Stimulated activated CD8-positive, alpha-beta memory T cell treated with anti-CD3 and anti-CD28 coated beads, Interleukin-2, amount 100 ng/mL, for 48 hours (primary cell): Measurements from ENCODE around the gene MAP4K3.
"Not testable (repeated sequence)": the region's sequence is repeated elsewhere in the genome, so short reads cannot be mapped to it uniquely, and the experiment has no call there.

ENCODE experiments used
- DNase-seq, 2 donors: peaks; one replicate each; pipeline ENCODE4 v3.0.0-alpha.2; 2020; ENCODE audit warnings: low read depth in 2 of 2

The MAP4K3 gene

DNA sequence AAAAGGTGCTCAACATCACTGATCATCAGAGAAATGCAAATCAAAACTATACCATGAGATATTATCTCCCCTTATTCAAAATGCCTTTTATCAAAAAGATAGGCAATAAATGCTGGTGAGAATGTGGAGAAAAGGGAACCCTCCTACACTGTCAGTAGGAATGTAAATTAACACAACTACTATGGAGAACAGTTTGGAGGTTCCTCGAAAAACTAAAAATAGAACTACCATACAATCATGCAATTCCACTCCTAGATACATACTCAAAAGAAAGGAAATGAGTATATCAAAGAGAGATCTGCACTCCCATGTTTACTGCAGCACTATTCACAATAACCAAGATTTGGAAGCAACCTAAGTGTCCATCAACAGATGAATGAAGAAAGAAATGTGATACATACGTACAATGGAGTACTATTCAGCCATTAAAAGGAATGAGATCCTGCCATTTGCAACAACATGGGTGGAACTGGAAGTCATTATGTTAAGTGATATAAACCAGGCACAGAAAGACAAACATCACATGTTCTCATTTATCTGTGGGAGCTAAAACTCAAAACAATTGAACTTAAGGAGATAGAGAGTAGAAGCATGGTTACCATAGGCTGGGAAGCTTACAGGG, 63.8 kb downstream of the MAP4K3 start:
- no peak for DNase-seq

DNA sequence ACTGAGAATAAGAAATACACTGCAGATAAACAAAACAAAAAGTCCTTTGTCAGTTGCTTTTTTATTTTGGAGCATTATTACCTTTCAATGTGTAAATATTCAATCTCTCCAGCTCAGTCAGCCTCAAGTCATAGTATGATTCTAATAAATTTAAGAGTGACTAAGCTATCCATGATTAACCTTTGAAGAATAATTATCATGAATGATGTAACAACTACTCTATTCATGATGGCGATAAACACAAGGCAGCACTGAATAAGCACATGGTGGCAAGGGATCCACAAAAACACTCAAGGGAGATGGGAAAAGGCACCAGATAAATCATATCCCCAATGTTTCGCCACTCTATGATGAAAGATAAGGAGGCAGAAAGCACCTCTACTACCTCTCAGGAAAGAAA, 67.0 kb downstream of the MAP4K3 start:
- no peak for DNase-seq

DNA sequence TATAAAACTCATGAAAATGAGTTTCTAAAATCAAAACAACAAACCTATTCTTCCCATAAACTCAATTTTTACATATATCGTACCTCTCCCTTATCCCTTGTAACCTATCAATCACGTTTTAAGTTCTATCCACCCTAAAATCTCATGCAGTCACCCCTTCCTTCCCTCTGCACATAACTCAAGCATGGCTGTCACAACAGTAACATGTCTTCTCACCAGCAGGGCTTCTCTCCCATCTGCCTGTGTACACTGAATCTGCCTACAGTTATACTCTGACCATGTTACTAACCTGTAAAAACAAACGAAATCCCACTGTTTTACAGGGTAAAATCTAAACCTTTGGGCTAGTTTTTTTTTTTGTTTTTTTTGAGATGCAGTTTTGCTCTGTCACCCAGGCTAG, 68.2 kb downstream of the MAP4K3 start:
- no peak for DNase-seq

DNA sequence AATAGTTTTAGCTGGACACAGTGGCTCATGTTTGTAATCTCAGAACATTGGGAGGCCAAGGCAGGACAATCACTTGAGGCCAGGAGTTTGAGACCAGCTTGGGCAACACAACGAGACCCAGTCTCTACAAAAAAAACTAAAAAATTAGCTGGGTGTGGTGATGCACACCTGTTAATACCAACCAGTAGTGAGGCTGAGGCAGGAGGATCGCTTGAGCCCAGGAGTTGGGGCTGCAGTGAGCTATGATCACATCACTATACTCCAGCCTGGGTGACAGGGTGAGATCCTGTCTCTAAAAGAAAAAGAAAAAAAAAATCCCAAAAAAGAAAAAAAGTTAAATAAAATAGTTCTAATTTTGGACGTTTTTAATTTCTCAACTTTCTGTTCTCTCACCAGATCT, 68.7 kb downstream of the MAP4K3 start:
- no peak for DNase-seq

DNA sequence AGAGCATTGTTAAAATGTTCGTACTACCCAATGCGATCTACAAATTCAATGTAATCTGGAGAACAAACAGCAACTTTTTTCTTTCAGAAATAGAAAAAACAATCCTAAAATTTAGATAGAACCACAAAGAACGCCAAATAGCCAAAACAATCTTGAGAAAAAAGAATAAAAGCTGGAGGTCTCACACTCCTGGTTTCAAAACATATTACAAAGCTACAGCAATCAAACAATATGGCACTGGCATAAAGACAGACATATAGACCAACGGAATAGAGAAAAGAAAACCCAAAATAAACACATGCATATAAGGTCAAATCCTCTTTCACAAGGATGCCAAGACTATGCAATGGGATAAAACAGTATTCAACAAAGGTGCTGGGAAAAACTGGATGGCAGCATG, 74.5 kb downstream of the MAP4K3 start:
- no peak for DNase-seq

DNA sequence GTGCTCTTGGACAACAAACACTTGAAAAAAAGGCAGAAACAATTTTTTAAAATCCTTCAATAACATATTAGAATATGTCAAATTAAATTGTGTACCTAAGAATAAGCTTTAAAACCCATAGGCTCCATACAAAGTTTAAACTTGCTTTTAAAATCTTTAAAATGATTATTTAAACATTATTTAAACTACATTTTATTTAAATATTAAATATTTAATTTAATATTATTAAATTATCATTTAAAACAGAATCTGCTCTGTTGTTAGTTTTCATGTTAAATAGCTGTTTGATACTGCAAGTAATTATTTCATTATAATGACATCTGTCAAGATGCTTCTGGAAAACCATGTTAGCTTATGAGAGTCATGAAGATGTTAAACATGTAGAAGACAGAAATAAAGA, 75.6 kb downstream of the MAP4K3 start:
- DNase-seq: no peak

DNA sequence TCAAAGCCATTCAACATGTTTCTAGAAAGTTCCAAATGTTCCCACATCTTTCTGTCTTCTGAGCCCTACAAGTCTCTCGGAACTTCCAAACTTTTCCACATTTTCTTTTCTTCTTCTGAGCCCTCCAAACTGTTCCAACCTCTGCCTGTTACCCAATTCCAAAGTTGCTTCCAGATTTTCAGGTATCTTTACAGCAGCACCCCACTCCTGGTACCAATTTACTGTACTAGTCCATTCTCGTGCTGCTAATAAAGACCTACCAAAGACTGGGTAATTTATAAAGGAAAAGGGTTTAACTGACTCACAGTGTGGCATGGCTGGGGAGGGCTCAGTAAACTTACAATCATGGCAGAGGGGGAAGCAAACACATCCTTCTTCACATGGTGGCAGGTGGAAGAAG, 76.7 kb downstream of the MAP4K3 start:
- DNase-seq: not testable (repeated sequence)

DNA sequence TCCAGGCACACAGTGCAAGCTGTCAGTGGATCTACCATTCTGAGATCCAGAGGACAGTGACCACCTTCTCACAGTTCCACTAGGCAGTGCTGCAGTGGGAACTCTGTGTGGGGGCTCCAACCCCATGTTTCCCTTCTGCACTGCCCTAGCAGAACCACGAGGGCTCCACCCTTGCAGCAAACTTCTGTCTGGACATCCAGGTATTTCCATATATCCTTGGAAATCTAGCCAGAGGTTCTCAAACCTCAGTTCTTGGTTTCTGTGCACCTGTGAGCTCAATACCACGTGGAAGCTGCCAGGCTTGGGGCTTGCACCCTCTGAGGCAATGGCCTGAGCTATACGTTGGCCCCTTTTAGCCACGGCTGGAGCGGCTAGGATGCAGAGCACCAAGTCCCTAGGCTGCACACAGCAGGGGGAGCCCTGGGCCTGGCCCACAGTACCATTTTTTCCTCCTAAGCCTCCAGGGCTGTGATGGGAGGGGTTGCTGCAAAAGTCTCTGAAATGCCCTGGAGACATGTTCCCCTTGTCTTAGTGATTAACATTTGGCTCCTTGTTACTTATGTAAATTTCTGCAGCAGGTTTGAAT, 77.5 kb downstream of the MAP4K3 start:
- DNase-seq: no peak

DNA sequence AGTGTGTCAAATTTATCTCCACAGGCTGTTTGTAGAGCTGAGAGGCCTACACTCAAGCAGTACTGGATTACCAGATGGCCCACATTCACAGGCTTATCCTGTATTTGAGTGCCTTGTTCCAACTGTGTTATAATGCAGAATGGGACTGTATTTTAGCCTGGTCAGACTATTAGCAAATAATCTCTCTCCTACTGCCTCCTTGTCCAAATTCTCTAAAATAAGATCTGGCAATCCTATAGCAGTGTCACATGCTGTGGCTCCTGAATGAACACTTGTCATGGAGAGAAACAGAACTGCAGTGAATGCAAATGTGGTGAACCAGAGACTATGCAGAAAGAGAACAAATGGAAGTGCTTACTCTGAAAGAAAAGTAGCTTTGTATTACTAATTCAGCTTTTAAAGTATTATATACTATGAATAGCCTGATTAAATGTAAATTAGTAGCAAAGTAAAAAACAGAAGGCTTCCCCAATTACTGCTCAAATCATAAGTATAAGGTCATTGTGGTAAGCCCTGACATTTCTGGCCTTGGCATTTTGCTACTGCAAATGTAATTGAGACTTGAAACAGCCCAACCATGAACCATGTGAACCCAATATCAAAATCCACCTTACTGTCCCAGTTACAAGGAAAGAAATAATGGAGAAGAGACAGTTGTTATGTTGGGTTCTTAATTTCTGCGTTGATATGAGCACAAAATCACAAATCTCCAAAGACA, 80.0 kb downstream of the MAP4K3 start:
- DNase-seq: no peak

DNA sequence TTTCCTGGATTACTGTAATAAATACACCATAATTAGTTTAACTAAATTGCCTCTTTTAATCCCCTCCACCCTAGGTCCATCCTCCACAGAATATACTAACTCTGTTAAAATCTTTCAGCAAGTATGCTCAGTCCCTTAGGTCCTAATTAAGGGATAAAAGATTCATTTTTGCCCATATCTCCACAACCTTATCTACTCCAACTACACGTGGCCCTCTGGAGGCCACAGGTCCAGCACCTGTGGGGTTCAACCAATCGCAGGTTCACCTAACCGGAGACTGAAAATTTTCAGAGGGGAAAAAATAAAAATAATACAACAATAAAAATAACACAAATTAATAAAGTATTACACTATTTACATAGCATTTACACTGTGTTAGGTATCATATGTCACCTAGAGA, 86.4 kb downstream of the MAP4K3 start:
- no peak for DNase-seq

DNA sequence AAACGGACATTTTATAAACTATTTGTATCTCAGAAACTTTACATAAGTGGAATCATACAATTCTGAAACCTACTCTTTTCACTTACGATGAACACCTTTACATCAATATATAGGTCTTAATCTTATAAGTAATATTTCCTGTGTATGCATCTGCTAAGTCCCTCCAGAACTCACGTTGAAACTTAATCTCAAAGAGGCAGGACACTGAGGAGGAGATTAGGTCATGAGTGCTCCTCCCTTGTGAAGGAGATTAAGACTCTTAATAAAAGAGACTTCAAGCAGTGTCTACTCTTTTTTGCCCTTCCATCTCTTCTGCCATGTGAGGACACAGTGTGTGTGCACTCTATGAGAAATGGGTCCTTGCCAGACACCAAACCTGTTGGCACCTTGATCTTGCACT, 98.6 kb downstream of the MAP4K3 start:
- no peak for DNase-seq

DNA sequence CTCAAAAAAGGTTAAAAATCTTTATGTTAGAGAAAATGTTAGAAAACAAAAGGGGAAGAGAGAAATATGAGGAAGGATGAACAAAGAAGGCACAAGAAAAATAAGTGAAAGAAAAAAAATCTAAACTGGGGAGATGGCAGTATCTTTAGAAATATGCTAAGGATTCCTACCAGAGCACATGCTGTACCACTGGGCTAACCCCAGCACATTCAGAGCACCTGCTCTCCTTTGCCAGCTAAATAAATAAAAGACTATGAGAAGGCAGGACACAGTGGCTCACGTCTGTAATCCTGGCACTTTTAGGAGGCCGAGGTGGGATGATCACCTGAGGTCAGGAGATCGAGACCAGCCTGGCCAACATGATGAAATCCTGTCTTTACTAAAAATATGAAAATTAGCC, 101.2 kb downstream of the MAP4K3 start:
- DNase-seq: no peak

DNA sequence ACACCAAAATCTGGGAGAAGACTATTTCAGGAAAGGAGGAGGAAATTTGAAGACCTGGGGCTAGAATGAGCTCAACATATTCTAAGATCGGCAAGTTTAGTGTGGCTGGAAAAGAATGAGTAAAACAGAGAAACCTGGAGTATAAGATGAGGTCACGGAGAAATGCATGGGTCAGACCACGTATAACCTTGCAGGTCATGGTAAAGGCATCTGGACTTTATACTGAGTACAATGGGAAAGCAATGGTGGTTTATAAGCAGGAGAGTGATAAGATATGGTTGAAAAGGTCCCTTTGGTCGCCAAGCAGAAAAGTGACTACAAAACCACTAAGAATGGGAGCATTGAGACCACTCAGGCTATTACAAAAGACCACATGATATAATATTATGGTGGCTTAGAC, 102.1 kb downstream of the MAP4K3 start:
- DNase-seq: no peak

DNA sequence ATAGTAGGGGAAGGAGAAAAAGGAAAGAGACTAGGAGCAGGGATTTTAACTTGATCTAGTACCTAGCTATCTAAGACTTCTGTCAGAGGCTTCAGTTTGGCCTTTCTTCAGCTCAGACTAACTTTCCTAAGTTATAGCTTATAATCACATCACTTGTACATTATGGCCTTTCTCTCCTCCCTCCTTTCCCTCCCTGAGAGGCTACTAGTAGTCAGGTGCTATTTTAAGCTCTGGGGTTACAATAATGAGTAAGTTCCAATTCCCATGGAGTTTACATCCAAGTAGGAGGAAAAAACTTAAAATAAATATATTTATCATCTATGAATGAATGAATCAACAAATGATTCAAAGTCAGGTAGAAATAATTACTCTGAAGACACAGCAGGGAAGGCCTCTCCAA, 102.6 kb downstream of the MAP4K3 start:
- no peak for DNase-seq

DNA sequence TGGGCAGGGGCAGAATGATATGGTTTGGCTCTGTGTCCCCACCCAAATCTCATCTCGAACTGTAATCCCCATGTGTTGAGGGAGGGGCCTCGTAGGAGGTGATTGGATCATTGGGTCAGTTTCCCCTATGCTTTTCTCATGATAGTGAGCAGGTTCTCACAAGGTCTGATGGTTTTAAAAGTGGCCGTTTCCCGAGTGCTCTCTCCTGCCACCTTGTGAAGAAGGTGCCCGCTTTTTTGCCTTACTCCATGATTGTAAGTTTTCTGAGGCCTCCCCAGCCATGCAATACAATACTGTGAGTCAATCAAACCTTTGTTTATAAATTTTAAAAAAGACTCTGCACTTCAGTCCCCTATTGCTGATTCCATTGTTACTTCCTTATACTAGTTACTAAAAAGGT, 110.4 kb downstream of the MAP4K3 start:
- DNase-seq: no peak

DNA sequence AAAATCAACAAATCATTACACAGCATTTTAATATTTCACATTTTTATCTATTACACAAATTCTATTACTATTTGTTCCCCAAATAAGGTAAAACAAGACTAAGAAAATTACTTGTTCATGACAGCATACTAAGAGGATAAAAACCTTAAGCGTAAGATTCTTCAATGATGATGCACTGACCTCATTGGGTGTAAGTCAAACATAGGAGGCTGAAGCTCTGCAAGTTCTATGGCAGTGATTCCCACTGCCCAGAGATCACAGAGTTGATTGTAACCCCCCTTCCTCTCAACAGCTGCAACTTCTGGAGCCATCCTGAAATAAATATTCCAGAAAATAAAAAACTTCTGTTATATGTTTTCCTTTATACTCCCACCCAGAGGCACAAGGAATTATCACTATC, 111.1 kb downstream of the MAP4K3 start:
- no peak for DNase-seq

DNA sequence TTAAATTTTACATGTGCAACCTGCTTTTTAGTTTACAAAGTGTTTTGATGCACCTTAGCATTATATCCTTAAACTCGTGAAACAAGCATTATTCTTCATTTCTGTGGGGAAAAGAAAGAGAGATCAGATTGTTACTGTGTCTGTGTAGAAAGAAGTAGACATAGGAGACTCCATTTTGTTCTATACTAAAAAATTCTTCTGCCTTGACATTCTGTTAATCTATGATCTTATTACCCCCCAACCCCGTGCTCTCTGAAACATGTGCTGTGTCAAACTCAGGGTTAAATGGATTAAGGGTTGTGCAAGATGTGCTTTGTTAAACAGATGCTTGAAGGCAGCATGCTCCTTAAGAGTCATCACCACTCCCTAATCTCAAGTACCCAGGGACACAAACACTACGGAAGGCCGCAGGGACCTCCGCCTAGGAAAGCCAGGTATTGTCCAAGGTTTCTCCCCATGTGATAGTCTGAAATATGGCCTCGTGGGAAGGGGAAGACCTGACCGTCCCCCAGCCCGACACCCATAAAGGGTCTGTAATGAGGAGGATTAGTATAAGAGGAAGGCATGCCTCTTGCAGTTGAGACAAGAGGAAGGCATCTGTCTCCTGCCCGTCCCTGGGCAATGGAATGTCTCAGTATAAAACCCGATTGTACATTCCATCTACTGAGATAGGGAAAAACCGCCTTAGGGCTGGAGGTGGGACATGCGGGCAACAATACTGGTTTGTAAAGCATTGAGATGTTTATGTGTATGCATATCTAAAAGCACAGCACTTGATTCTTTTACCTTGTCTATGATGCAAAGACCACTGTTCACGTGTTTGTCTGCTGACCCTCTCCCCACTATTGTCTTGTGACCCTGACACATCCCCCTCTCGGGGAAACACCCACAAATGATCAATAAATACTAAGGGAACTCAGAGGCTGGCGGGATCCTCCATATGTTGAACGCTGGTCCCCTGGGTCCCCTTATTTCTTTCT, 115.7 kb downstream of the MAP4K3 start:
- not testable (repeated sequence) for DNase-seq

DNA sequence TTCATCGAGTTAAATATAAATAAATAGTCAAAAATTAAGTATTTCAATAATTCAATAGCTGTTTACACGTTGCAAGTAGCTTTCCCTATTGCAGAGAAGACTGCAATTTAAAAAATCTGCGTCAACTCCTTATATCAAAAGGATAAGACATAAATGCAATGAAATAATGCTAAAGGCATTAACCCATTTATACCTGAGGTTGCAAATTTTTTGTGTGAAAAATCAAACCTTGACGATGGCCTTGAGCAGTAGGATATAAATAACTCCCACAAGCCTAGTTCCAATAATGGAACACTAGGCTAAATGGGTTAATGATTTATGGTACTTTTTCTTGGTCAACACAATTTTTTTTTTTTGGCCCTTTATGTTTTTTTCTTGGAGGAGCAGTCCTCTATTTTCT, 116.9 kb downstream of the MAP4K3 start:
- no peak for DNase-seq

DNA sequence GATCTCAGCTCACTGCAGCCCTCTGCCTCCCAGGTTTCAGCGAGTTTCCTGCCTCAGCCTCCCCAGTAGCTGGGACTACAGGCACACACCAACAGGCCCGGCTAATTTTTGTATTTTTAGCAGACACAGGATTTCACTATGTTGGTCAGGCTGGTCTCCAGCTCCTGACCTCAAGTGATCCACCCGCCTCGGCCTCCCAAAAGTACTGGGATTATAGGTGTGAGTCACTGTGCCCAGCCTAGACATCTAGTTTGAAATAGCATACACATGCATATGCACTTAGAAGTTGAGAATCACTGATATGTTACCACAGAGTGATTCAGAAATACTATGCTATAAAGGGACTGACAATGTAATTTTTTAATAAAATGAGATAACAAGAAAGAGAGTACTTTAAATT, 123.5 kb downstream of the MAP4K3 start:
- DNase-seq: no peak

DNA sequence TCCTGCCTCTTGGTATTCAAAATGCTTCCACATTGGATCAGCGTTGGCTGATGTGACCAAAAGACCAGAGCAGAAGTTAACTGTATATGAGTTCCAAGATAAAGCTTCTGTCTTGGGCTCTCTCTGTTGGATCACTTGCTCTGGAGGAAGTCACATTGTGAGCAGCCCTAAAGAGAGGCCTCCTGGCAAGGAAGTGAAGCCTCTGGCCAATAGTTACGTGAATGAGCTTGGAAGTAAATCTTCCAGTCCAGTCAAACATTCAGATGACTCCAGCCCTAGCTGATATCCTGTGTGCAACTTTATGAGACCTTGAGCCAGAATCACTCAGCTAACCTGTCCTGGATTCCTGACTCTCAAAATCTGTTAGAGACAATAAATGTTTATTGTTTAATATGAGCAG, 125.6 kb downstream of the MAP4K3 start:
- no peak for DNase-seq

DNA sequence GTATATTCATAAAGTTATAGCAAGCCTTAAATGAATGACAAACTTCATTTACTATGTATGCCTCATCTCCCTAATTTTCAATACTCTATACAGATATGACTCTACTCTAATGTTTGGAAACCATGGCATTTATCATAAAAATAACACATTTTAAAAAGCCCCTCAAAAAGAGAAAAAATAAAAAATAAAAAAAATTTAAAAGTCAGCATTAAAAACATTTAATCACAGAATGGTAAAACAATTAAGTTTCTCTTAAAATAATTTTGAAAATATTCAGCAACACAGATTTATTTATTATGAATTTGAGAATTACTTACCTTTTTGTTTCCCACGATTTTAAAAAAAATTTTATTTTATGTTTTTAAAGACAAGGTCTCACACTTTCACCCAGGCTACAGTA, 128.3 kb downstream of the MAP4K3 start:
- DNase-seq: no peak

DNA sequence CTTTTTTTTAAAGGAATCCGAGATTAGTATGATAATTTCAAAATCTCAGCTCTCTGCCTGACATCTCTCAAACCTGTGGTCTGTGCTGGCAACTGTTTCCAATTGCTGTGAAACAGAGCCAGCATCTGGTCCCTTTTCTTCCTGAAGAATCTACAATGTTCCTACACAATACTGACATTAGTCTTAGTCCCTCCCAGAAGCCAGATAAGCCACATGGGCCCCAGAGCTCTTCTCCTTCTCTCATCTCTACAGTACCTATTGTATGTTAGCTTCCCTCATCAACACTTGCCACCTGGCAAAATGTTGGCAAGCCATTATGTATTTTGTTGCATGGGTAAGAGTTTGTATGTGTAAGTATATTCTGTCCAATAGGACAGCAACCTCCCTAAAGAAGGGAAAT, 130.5 kb downstream of the MAP4K3 start:
- DNase-seq: no peak
